HG03469 (cell line): ENCODE data around the gene KLHL26.
"Not testable (repeated sequence)": the region's sequence is repeated elsewhere in the genome, so short reads cannot be mapped to it uniquely, and the experiment has no call there.

ENCODE experiments used
- ATAC-seq: cut with Tn5 transposase; IDR thresholded peaks from one replicate; pipeline ENCODE4 v1.9.1; 2021; ENCODE audit warnings: mild to moderate bottlenecking, moderate library complexity, moderate number of reproducible peaks; ENCODE audit not compliant: unreplicated experiment

The KLHL26 gene

DNA sequence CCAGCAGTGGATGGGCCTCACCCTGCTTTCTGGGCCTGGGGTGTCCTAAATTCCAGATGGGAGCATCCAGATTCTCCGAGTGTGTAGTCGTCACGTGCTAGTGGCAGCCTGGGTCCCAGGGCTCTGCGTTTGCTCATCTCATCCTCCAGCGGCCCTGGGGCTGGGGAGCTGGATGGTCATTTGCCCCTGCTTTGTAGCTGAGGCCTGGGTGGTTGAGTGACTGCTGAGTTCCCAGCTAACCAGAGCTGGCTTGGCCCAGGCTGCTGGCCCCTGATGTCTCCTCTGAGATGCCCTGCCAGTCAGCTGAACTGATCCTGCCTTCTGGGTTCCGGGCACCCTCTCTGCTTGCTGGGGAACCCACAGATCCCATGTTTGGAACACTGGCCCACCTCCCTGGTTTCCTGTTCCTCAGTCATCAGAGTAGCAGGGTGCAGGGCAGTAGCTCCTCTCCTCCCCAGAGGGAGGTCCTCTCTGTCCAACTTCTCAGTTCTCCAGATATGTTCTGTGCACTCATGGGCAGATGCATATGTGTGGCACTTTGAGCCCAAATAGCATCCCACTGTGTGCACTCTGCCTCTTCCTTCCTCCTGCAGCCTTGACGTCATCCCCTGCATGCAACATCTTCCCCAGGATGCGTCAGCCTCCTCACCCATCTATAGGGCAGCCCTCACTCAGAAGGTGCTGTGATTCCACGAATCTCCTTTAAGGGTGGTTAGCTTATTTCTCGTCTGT lies 24.3 kb downstream of the KLHL26 start:
- no peak for ATAC-seq

DNA sequence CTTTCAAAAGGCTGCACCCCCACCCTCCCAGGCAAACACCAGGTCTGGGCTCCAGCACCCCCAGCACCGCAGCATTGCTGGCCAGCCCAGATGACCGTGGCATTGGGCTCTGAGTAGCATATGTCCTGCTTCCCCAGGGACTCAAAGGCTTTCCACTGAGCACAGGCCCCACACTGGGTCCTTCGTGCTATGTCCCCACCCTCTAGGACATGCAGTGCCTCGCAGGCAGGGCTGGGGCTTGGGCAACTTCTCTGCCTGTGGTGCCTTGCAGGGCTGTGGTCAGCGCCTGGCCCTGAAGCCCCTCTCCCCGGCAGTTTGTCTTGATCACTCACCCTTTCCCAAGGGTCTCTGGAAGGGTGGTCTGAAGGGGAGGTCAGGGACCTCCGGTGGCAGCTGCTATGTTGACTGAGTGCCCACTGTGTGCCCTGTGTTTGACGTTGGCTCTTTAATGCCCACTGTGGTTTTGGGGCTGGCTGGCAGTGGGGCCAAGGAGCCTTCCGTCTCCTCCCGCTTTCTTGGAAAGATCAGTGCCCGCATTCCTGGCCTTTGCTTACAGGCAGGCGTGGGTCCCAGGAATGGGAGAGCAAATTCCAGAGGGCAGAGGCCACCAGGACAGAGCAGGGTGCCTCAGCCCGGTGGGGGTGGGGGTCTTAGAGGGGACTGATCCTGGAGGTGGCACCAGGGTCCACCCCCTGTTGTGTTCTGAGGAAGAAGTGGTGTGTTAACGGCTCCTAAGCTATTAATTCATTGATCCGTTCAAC lies 26.3 kb downstream of the KLHL26 start:
- ATAC-seq, result no peak

DNA sequence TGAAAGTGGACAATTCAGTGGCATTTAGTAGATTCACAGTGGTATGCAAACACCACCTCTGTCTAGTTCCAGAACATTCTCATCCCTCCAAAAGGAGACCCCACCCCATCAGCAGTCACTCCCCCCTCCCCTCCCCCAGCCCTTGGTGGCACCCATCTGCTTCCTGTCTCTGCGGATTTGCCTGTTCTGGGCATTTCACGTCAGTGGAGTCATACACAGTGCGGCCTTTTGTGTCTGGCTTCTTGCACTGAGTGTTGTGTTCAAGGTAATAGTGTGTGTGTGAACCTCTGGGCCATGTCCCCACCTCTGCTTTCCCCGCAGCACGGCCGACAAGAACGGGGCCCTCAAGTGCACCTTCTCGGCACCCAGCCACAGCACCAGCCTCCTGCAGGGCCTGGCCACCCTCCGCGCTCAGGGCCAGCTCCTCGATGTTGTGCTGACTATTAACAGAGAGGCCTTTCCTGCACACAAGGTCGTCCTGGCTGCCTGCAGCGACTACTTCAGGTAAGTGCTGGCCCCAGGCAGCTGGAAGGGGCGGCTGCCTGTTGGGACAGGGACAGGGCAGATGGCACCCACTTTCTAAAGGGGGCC lies 27.2 kb downstream of the KLHL26 start:
- no peak for ATAC-seq

DNA sequence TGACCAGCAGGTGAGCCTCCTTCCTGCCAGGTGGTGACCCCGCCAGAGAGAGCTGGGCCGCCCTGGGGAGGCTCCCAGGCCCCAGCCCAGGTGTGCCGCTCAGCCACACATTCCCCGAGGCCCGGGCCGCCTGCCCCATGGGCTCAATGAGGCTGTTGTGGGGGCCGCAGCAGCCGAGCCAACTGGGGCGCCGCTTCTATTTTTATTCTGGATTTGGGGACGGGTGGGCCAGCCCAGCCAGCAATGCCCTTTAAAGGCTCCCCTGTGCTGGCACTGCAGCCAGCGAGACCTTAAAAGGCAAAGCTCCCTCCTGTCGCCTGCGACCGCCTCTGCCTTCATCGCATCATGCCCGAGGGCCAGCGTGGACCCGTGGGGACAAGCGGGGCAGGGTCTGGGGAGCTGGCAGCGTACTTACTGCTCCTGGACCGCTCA lies 29.0 kb downstream of the KLHL26 start:
- no peak for ATAC-seq

DNA sequence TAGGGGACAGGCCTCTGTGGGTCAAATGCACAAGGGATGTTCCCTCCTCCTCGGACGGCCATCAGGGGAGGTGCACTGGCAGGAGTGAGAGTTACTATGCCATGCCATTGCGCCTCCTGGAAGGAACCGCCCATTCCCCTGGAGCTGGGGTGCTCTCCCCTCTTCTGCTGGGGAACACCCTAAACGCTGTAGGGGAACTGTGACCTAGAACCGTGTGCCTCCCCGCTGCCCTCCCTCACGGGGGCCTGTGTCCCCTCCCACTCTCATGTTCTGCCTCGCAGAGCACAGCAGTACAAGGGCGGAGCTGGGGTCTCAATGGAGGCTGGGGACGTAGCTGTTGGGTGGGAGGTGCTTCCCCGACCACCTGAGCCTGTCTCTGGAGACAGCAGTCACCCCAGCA lies 29.5 kb downstream of the KLHL26 start:
- ATAC-seq, result no peak

DNA sequence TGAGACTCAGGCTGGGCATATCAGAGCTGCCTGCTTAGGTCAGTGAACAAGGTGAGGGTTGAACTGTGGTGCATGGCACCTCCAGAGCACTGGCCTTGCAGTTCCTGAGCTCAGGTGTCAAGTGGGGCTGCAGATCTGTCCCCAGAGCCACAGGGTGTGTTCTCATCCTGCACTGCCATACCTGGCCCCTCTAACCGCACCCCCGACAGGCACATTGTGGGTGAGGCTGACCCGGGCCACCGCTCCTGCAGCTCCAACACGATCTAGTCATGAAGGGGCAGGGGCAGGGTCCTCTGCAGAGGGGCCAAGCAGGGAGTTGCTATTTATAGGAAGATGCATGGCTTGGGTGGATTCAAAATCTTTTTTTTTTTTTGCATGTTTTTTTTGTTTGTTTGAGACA lies 30.0 kb downstream of the KLHL26 start:
- ATAC-seq, result no peak

DNA sequence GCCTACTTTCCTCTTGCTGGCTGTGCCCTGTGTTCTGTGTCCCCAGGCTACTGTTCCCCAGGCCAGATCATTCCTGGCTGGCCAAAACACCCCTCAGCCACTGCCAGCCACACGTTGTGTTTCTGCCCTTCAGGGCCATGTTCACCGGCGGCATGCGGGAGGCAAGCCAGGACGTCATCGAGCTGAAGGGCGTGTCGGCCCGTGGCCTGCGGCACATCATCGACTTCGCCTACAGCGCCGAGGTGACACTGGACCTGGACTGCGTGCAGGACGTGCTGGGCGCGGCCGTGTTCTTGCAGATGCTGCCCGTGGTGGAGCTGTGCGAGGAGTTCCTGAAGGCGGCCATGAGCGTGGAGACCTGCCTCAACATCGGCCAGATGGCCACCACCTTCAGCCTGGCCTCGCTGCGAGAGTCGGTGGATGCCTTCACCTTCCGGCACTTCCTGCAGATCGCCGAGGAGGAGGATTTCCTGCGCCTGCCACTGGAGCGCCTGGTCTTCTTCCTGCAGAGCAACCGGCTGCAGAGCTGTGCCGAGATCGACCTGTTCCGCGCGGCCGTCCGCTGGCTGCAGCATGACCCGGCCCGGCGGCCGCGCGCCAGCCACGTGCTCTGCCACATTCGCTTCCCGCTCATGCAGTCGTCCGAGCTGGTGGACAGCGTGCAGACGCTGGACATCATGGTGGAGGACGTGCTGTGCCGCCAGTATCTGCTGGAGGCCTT lies 30.9 kb downstream of the KLHL26 start:
- no peak for ATAC-seq

DNA sequence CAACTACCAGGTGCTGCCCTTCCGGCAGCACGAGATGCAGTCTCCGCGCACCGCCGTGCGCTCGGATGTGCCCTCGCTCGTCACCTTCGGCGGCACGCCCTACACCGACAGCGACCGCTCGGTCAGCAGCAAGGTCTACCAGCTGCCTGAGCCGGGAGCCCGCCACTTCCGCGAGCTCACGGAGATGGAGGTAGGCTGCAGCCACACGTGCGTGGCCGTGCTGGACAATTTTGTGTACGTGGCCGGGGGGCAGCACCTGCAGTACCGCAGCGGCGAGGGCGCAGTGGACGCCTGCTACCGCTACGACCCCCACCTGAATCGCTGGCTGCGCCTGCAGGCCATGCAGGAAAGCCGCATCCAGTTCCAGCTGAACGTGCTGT lies 31.4 kb downstream of the KLHL26 start:
- ATAC-seq, result no peak

DNA sequence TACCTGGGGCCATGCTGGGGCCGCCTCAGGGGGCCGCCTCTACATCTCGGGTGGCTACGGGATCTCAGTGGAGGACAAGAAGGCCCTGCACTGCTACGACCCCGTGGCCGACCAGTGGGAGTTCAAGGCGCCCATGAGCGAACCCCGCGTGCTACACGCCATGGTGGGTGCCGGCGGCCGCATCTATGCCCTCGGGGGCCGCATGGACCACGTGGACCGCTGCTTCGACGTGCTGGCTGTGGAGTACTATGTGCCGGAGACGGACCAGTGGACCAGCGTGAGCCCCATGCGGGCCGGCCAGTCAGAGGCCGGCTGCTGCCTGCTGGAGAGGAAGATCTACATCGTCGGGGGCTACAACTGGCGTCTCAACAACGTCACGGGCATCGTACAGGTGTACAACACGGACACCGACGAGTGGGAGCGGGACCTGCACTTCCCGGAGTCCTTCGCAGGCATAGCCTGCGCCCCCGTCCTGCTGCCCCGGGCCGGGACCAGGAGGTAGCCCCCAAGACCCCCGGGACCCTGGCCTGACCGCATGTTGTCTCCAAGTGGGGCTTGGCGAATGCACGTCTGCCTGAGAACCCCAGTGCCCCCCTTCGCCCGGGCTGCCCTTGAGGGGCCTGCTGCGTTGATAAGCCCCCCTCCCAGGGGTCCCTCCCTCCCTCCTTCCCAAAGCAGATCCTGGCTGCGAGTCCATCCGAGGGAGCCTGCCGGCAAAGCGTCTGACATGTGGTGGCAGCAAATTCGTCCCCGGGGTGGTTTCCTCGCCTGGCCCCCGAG lies 32.1 kb downstream of the KLHL26 start:
- no peak for ATAC-seq

DNA sequence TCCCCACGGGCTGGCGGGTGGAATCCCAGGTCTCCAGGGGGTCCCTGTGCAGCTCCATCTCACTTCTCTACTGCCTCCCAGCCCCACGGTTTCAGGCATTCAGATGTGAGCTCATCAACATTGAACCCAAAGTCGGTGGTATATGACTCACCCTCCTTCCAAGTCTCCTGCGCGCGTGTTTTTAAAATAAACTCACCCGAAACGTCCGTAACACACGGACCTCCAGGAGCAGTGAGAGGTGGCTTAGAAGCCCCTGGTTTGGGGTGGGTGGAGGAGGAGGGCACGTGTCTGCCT lies 32.6 kb downstream of the KLHL26 start:
- no peak for ATAC-seq

DNA sequence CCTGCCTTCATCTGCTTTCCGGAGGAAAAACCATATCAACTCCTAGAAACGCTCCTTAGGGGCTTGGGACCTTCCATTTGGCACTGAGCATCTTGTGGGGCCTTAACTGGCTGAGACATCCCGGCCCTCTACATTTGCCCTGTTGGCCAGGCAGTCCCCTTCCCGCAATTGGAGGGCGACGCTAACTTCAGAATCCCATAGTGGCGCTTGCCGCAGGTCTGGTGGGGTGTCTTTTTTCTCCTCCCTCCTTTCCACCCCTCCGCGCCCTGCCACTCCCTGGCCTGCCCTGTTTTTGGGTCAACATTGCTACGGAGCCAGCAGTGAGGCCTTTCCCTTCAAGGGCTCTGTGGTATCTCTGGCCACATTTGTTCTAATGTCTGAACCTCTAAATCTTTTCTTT lies 33.1 kb downstream of the KLHL26 start:
- no peak for ATAC-seq

DNA sequence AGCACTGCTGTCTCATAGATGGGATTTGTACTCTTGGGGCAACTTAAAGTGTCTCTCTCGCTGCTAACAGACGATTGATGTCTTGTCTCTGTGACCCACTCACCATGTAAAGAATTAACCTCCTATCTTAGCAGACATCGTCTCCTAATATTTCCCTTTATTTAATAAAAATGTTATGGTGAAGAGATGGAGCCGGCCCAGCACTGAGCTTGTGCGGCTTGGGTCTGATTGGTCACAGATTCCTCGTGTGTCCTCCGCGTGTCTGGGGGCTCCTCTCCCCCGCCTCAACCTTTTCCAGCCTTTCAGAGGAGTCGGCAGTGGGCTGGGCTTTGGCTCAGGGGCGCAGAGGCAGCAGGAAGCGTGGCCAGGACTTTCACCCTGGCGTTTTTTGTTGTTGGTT lies 33.5 kb downstream of the KLHL26 start:
- no peak for ATAC-seq

DNA sequence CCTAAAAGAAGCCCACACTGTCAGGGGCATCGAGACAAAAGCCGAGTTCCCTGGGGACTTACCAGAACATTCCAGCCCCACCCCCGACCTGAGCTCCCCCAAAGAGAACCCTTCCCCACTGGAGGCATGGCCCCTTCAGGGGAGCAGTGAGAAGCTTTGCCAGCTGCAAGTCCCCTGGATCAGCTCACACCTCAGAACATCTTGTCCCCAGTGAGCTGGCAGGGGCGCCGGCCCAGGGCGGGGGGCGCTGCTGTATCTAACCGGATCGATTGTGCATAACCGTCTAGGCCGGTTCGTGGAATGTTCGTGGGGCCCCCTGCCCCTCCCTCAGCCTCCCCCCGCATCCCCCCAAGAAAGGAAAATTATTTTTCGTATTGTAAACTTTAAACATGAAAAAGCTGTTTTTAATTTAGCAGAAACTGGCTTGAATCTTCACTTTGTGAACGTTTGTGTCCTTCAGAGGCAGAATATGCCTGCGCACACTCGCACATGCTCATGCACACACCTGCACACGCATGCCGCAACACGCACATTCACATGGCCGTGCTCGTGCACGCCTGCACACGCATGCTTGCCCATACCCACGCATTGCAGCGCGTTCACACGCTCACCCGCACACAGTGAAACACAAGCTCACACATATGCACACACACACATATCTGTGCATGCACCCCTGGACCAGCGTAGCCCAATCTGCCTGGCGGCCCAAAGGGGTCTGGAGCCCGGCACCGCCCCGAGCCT lies 34.6 kb downstream of the KLHL26 start:
- ATAC-seq, result no peak

DNA sequence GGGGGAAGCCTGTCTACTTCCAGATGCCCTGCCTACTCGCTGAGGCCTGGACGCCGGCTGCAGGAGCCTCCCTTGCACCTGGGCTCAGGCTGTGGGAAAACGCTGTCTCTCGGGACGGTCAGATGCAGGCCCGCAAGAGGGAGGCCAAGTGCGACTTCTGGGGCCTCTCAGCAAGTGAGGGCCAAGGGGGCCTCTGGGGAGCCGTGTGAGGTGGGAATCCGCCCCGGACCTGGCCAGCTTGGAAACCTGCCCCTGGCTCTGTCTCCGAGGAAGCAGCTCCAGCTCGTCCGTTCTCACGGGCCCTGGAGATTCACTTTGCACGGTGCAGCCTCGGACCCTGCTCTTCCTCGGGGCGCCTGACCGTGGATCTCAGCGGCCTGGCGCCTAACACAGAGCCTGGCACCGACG lies 35.2 kb downstream of the KLHL26 start:
- no peak for ATAC-seq

DNA sequence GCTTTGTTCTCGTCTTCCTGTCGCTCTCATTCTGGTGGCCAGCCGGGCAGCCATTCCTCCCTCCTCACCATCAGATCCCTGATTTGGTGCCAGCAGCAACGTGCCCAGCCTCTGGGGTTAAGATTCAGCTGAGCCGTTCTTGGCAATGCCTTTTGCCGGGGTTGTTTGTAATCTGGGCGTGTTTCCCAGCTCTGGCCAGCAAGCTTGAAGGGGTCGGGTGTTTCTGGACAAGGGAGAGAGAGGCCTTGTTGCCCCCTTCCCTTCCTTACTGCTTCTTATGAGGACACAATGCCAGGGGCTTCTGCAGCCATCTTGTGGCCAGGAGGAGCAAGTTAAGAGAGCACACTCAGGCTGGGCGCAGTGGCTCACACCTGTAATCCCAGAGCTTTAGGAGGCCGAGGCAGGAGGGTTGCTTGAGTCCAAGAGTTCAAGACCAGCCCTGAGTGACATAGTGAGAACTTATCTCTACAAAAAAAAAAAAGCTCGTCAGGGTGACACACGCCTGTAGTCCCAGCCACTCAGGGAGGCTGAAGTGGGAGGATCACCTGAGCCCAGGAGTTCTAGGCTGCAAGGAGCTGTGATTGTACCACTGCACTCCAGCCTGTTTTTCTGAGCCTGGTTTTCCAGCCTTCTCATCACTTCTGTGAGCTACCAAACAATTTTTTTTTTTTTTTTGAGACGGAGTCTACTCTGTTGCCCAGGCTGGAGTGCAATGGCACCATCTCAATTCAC lies 35.9 kb downstream of the KLHL26 start:
- no peak for ATAC-seq

DNA sequence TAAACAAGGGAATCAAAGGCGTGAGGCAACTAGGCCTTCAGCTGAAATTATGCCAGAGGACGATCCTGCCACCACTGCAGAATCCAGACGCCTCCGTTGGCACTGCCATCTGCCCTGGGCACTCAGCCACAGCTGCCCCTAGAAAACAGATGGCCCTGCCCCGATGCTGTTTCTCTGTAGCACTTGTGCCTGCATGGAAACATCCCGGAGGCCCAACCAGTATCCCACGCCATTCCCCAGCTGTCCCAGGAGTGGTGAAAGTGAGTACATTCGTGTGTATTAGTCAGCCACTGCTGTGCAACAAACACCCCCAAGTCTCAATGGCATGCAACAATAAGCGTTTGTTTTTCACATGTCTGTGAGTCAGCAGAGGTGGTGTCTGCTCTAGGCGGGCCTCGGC lies 37.8 kb downstream of the KLHL26 start:
- no peak for ATAC-seq

DNA sequence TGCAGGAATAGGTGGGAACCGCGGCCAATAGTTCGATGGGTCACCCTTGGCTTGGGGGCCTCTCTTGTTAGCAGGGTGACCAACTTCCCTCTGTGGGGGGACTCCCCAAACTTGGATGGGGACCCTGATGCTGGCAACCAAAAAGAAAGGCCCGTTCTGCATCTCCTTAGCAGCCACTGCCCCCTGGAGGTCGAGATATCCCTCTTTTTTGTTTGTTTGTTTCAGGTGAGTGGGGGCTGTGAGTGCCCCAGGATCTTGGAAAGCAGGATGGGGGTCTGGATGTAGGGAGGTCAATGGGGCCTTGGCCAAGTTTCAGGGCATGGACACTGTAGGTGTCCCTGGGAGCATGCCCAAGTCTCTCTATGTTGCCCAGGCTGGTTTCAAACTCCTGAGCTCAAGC lies 39.0 kb downstream of the KLHL26 start:
- no peak for ATAC-seq

DNA sequence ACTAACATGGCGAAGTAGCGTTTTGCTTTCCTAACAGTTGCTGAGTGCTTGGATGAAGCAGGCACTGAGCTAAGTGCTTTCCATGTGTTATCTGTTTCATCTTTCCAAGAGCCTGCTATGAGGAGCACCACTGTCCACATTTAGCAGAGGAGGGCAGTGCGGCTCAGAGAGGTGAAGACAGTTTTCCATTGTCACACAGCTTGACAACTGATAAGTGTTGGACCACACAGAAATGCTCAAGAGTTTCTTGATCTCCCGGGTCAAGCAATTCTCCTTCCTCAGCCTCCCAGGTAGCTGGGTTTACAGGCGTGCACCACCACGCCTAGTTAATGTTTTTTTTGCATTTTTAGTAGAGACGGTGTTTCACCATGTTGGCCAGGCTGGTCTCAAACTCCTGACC lies 39.9 kb downstream of the KLHL26 start:
- no peak for ATAC-seq

DNA sequence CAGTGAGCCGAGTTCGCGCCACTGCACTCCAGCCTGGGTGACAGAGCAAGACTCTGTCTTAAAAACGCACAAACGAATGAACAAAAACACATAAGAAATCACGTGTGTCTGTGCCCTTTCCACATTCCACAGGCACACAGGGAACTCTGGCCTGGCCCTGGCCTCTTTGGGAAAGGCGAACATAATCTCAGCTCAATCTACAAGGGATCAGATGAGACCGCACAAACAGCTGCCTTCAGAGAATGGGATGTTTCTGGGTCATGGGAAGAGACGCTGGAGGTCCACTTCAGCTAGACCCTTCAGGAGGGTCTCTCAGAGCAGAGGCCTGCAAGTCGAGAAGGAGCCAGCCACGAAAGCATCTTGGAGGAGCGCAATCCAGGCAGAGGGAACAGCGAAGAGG lies 40.3 kb downstream of the KLHL26 start:
- ATAC-seq, result no peak

DNA sequence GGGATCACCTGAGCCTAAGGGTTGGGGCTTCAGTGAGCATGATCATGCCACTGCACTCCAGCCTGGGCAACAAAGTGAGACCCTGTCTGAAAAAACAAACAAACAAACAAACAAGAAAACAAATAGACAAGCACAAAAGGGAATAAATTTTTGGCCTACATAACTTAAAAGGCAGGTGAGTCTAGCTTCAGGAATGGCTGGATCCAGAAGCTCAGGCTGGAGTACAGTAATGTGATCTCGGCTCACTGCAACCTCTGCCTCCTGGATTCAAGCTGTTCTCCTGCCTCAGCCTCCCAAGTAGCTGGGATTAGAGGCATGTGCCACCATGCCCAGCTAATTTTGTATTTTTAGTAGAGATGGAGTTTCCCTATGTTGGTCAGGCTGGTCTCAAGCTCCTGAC lies 43.3 kb downstream of the KLHL26 start:
- ATAC-seq, result not testable (repeated sequence)
